PFSK-1 (cell line): Measurements from ENCODE around the gene ZNF397.
A peak's percentile ranks its signal among the peaks of the same experiment; 100 is the strongest.

Source experiments
- FOXP2 ChIP-seq: optimal IDR thresholded peaks from 2 replicates; pipeline ENCODE3; 2011; ENCODE audit warnings: borderline replicate concordance, control low read depth, inconsistent platforms; ENCODE audit not compliant: insufficient read depth; ENCODE audit errors: extremely low read length, extremely low read depth
- POLR2AphosphoS5 ChIP-seq: IDR thresholded peaks from 2 replicates; pipeline ENCODE4 v1.6.1; 2012; ENCODE audit warnings: low read depth, mild to moderate bottlenecking, control low read depth, low read length, moderate library complexity
- SIN3A ChIP-seq: IDR thresholded peaks from 2 replicates; pipeline ENCODE4 v1.6.1; 2012; ENCODE audit warnings: mild to moderate bottlenecking, low read length, moderate library complexity, borderline replicate concordance; ENCODE audit not compliant: insufficient read depth
- TAF1 ChIP-seq: IDR thresholded peaks from 2 replicates; pipeline ENCODE4 v1.6.1; 2012; ENCODE audit warnings: low read length, control low read depth, borderline replicate concordance; ENCODE audit not compliant: insufficient read depth
- TF ChIP-seq, protein P1 (sequence below), 2 experiments: IDR thresholded peaks; 2 replicates each; pipeline versions ENCODE4 v1.6.1 to v1.8.0; 2011 to 2012; ENCODE audit warnings: low read depth in 2 of 2, low read length in 2 of 2, control low read depth in 1 of 2, inconsistent platforms in 1 of 2, mild to moderate bottlenecking in 1 of 2, moderate library complexity in 1 of 2; ENCODE audit not compliant: insufficient read depth in 1 of 2

ZNF397 gene

GRCh38 chr18:35289293-35289692, 48.5 kb downstream of the ZNF397 start:
- TF ChIP-seq SIN3A (no peak), TAF1 (no peak), POLR2AphosphoS5 (no peak), FOXP2 (no peak)
- TF ChIP-seq, protein P1, sequence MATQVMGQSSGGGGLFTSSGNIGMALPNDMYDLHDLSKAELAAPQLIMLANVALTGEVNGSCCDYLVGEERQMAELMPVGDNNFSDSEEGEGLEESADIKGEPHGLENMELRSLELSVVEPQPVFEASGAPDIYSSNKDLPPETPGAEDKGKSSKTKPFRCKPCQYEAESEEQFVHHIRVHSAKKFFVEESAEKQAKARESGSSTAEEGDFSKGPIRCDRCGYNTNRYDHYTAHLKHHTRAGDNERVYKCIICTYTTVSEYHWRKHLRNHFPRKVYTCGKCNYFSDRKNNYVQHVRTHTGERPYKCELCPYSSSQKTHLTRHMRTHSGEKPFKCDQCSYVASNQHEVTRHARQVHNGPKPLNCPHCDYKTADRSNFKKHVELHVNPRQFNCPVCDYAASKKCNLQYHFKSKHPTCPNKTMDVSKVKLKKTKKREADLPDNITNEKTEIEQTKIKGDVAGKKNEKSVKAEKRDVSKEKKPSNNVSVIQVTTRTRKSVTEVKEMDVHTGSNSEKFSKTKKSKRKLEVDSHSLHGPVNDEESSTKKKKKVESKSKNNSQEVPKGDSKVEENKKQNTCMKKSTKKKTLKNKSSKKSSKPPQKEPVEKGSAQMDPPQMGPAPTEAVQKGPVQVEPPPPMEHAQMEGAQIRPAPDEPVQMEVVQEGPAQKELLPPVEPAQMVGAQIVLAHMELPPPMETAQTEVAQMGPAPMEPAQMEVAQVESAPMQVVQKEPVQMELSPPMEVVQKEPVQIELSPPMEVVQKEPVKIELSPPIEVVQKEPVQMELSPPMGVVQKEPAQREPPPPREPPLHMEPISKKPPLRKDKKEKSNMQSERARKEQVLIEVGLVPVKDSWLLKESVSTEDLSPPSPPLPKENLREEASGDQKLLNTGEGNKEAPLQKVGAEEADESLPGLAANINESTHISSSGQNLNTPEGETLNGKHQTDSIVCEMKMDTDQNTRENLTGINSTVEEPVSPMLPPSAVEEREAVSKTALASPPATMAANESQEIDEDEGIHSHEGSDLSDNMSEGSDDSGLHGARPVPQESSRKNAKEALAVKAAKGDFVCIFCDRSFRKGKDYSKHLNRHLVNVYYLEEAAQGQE (IDR thresholded peaks at IDR 0.05; ENCODE audit: insufficient read depth in 1 of 2, low read depth in 2 of 2, low read length in 2 of 2) = no peak

DNA sequence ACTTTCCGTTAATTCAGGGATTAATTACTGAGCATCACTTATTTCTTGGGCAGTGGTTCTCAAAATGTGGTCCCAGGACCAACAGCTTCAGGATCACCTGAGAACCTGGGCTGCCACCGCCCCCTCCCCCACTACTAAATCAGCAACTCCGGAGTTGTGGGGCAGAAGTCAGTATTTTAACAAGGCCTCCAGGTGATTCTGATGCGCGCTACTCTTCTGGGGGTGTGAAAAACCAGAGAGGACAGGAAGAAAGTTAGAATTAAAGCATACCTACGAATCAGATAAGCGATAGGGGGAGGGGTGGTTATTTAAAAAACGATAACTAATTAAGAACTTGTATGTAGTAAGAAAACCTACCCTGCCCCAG, 48.9 kb downstream of the ZNF397 start:
- TF ChIP-seq TAF1 = no peak
- TF ChIP-seq, protein P1 (IDR thresholded peaks at IDR 0.05; ENCODE audit: insufficient read depth in 1 of 2, low read depth in 2 of 2, low read length in 2 of 2) = no peak
- TF ChIP-seq FOXP2 = no peak

- TF ChIP-seq, protein P1 (IDR thresholded peaks at IDR 0.05; ENCODE audit: insufficient read depth in 1 of 2, low read depth in 2 of 2, low read length in 2 of 2) = peak; percentile 29 to 61; a peak in 1 of 4 replicates
- TF ChIP-seq POLR2AphosphoS5 = peak; percentile 92
- TF ChIP-seq FOXP2 = peak; percentile 80
- peak; percentile 6; the same call in 1 of the 2 replicates for TF ChIP-seq SIN3A
- peak; percentile 96 for TF ChIP-seq TAF1
These were observed 49.4 kb downstream of the ZNF397 start, which contains the start of gene ZSCAN30 for GRCh38 chr18:35290094-35290735. ZSCAN30 (minus strand) TSS chr18:35290229; CDS start chr18:35264352, 25,877 bp downstream.

DNA sequence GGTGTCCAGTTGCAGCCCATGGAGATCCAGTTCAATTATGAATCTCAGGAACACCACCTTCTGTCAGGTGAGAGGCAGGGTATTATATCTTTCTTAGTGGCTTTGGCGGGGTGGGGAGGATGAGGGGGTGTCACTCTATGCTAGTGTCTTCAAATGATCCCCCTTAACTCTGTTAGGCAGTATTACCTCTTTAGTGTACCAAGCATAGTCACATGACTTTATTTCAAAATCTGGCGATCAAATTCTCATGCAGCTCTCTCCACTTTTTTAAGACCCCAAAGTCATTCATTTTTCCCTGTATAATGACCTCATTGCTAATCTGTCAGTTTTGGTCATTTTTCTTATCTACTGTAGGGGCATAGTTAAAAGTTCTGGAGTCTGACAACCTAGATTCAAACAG, 50.3 kb downstream of the ZNF397 start:
- TF ChIP-seq FOXP2 (no peak), TAF1 (no peak), POLR2AphosphoS5 (no peak), SIN3A (no peak)
- TF ChIP-seq, protein P1 (IDR thresholded peaks at IDR 0.05; ENCODE audit: insufficient read depth in 1 of 2, low read depth in 2 of 2, low read length in 2 of 2) = no peak
